Activated CD4-positive, alpha-beta T cell treated with anti-CD3 and anti-CD28 coated beads for 48 hours (primary cell): ENCODE results near the gene CADPS2.

Experiments used
- DNase-seq: peaks from one replicate; pipeline ENCODE4 v3.0.0-alpha.2; 2020

Gene CADPS2

GRCh38 chr7:122515404-122515803 is 370.9 kb downstream of the CADPS2 start:
- DNase-seq, result no peak

GRCh38 chr7:122511268-122511667 is 375.0 kb downstream of the CADPS2 start:
- no peak for DNase-seq

- DNase-seq, result no peak
These were observed 378.7 kb downstream of the CADPS2 start for GRCh38 chr7:122507591-122507990.

- DNase-seq, result no peak
These were observed 394.3 kb downstream of the CADPS2 start for GRCh38 chr7:122492007-122492406.

GRCh38 chr7:122488241-122488640 is 398.0 kb downstream of the CADPS2 start:
- DNase-seq, result no peak

GRCh38 chr7:122487131-122487530 is 399.1 kb downstream of the CADPS2 start:
- no peak for DNase-seq

GRCh38 chr7:122485856-122486255 is 400.4 kb downstream of the CADPS2 start:
- no peak for DNase-seq

GRCh38 chr7:122482212-122482611 is 404.0 kb downstream of the CADPS2 start:
- no peak for DNase-seq

- DNase-seq, result no peak
These were observed 415.4 kb downstream of the CADPS2 start for GRCh38 chr7:122470859-122471258.

- DNase-seq, result no peak
These were observed 417.3 kb downstream of the CADPS2 start for GRCh38 chr7:122468945-122469344.

GRCh38 chr7:122467661-122468449 is 418.4 kb downstream of the CADPS2 start:
- no peak for DNase-seq

- DNase-seq, result no peak
These were observed 421.0 kb downstream of the CADPS2 start for GRCh38 chr7:122465296-122465695.

GRCh38 chr7:122463631-122464030 is 422.6 kb downstream of the CADPS2 start:
- DNase-seq, result no peak

GRCh38 chr7:122460936-122461335 is 425.3 kb downstream of the CADPS2 start:
- DNase-seq, result no peak

- no peak for DNase-seq
These were observed 428.3 kb downstream of the CADPS2 start for GRCh38 chr7:122457969-122458368.

GRCh38 chr7:122457325-122457724 is 428.9 kb downstream of the CADPS2 start:
- no peak for DNase-seq

GRCh38 chr7:122454776-122455507 is 431.3 kb downstream of the CADPS2 start:
- no peak for DNase-seq

- DNase-seq, result no peak
These were observed 432.8 kb downstream of the CADPS2 start for GRCh38 chr7:122453432-122453831.

GRCh38 chr7:122448893-122449589 is 437.2 kb downstream of the CADPS2 start:
- DNase-seq, result no peak

GRCh38 chr7:122442929-122443328 is 443.3 kb downstream of the CADPS2 start:
- DNase-seq, result no peak

GRCh38 chr7:122438492-122438891 is 447.8 kb downstream of the CADPS2 start:
- DNase-seq, result no peak

- no peak for DNase-seq
These were observed 448.3 kb downstream of the CADPS2 start for GRCh38 chr7:122438006-122438405.

- no peak for DNase-seq
These were observed 452.5 kb downstream of the CADPS2 start for GRCh38 chr7:122433765-122434164.

- no peak for DNase-seq
These were observed 455.6 kb downstream of the CADPS2 start for GRCh38 chr7:122430710-122431109.
